MM.1S (cell line): ENCODE results near the gene TRIM25.

Source experiments
- DNase-seq: peaks from one replicate; pipeline ENCODE4 v3.0.0-alpha.2; 2015
- H2AFZ ChIP-seq: fragments of 300-600 bp; sonication (generic); 2 replicates; pipeline ENCODE4 v1.6.0; 2016; ENCODE audit warnings: antibody characterized with exemption, low read length
- H3F3A ChIP-seq: fragments of 300-600 bp; sonication (generic); 2 replicates; pipeline ENCODE4 v1.6.1; 2016; ENCODE audit warnings: mild to moderate bottlenecking, antibody characterized with exemption, low read length, moderate library complexity, mixed read lengths; ENCODE audit not compliant: insufficient read depth
- H3K27ac ChIP-seq: fragments of 300-600 bp; sonication (generic); 2 replicates; pipeline ENCODE4 v1.5.1; 2016; ENCODE audit warnings: mild to moderate bottlenecking, low read length
- H3K27me3 ChIP-seq: fragments of 300-600 bp; sonication (generic); replicated peaks from 2 replicates; pipeline ENCODE4 v1.6.0; 2016; ENCODE audit warnings: low read length; ENCODE audit not compliant: insufficient read depth
- H3K36me3 ChIP-seq: fragments of 300-600 bp; sonication (generic); replicated peaks from 2 replicates; pipeline ENCODE4 v1.6.1; 2016; ENCODE audit warnings: mild to moderate bottlenecking, low read length, mixed read lengths; ENCODE audit not compliant: insufficient read depth
- H3K4me1 ChIP-seq: fragments of 300-600 bp; sonication (generic); 2 replicates; pipeline ENCODE4 v1.6.1; 2016; ENCODE audit warnings: low read length, mixed read lengths
- H3K4me2 ChIP-seq: fragments of 300-600 bp; sonication (generic); 2 replicates; pipeline ENCODE4 v1.6.0; 2016; ENCODE audit warnings: low read depth, low read length
- H3K4me3 ChIP-seq: fragments of 300-600 bp; sonication (generic); 2 replicates; pipeline ENCODE4 v1.5.1; 2016; ENCODE audit warnings: low read length, mixed read lengths
- H3K79me2 ChIP-seq: fragments of 300-600 bp; sonication (generic); 2 replicates; pipeline ENCODE4 v1.6.1; 2016; ENCODE audit warnings: mixed run types, low read length, mixed read lengths
- H3K9ac ChIP-seq: fragments of 300-600 bp; sonication (generic); 2 replicates; pipeline ENCODE4 v1.6.1; 2016; ENCODE audit warnings: low read length, mixed read lengths
- H3K9me2 ChIP-seq: fragments of 300-600 bp; sonication (generic); replicated peaks from 2 replicates; pipeline ENCODE4 v1.6.1; 2016; ENCODE audit warnings: mild to moderate bottlenecking, low read length, mixed read lengths; ENCODE audit not compliant: insufficient read depth
- H3K9me3 ChIP-seq: fragments of 300-600 bp; sonication (generic); replicated peaks from 2 replicates; pipeline ENCODE4 v1.6.1; 2016; ENCODE audit warnings: mild to moderate bottlenecking, low read length, mixed read lengths; ENCODE audit not compliant: insufficient read depth
- H4K20me1 ChIP-seq: fragments of 300-600 bp; sonication (generic); 2 replicates; pipeline ENCODE4 v1.6.1; 2016; ENCODE audit warnings: mild to moderate bottlenecking, low read length, moderate library complexity, mixed read lengths; ENCODE audit not compliant: insufficient read depth
- EZH2 ChIP-seq: fragments of 300-600 bp; sonication (generic); optimal IDR thresholded peaks from 2 replicates; pipeline ENCODE3; 2017; ENCODE audit warnings: low read depth, mild to moderate bottlenecking, antibody characterized with exemption, low read length, mixed read lengths
- EZH2phosphoT487 ChIP-seq: fragments of 300-600 bp; sonication (generic); IDR thresholded peaks from 2 replicates; pipeline ENCODE4 v1.6.1; 2018; ENCODE audit warnings: antibody characterized with exemption, low read length
- TF ChIP-seq, protein P1 (sequence below): fragments of 300-600 bp; sonication (generic); IDR thresholded peaks from 2 replicates; pipeline ENCODE4 v1.5.1; 2016; ENCODE audit warnings: antibody characterized with exemption, low read length, mixed read lengths

The TRIM25 gene

DNA sequence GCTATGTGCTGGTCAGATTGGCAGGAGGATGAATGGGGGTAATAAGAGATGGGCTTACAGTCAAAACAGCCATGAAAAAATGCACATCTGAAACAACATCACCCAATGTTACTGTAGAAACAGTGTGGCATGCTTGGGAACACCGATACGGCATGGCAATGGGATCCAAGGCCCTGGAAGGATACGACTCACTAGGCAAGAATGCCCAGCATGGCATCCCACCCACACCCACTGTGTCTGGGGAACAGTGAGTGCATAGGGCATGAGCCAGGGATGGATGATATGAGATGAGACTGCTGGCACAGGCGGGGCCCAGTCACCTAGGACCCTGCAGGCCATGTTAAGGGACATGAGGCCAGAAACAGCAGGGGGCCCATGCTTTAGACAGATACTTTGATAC lies 11.5 kb downstream of the TRIM25 start:
- peaks cover 99% of the 10 kb centered on the region for H3K79me2 ChIP-seq
- no peaks in the 10 kb centered on the region for H3K9me3 ChIP-seq
- no peak overlapping the region for H3K4me3 ChIP-seq
- H3K9me2 ChIP-seq: no peaks in the 10 kb centered on the region
- H2AFZ ChIP-seq: no peak overlapping the region
- peaks cover 63% of the 10 kb centered on the region for H3K36me3 ChIP-seq
- no peaks in the 10 kb centered on the region for H3K27me3 ChIP-seq
- peaks cover 8% of the 10 kb centered on the region for H4K20me1 ChIP-seq
- TF ChIP-seq EZH2phosphoT487: no peak
- no peak for TF ChIP-seq EZH2
- TF ChIP-seq, protein P1, sequence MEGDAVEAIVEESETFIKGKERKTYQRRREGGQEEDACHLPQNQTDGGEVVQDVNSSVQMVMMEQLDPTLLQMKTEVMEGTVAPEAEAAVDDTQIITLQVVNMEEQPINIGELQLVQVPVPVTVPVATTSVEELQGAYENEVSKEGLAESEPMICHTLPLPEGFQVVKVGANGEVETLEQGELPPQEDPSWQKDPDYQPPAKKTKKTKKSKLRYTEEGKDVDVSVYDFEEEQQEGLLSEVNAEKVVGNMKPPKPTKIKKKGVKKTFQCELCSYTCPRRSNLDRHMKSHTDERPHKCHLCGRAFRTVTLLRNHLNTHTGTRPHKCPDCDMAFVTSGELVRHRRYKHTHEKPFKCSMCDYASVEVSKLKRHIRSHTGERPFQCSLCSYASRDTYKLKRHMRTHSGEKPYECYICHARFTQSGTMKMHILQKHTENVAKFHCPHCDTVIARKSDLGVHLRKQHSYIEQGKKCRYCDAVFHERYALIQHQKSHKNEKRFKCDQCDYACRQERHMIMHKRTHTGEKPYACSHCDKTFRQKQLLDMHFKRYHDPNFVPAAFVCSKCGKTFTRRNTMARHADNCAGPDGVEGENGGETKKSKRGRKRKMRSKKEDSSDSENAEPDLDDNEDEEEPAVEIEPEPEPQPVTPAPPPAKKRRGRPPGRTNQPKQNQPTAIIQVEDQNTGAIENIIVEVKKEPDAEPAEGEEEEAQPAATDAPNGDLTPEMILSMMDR: no peak
- H3K9ac ChIP-seq: no peak overlapping the region
- H3K27ac ChIP-seq: no peak overlapping the region
- H3F3A ChIP-seq: 0 out of 2 replicates have a peak, but pooled peaks cover 5% of the 10 kb centered on the region
- no peak overlapping the region for H3K4me2 ChIP-seq
- DNase-seq: no peak
- H3K4me1 ChIP-seq: peaks cover 37% of the 10 kb centered on the region

DNA sequence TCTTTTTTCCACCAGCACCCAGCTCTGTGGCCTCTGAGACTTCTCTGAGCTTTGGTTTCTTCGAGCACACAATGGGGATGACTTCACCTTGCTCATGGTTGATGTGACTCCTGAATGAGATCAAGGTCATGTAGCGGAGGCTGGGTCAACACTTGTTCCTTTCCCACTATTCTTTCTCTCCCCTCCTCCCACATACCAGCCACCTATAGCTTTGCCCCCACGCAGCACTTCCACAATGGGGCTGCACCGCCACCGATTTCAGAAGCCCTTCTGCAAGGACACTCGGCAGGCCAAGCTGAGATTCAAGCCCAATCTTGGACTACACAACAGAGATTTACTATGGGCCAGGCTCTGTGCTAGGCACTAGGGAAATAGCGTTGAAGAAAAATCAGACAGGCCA lies 14.4 kb downstream of the TRIM25 start:
- H3K4me3 ChIP-seq: no peak overlapping the region
- no peak overlapping the region for H3K4me2 ChIP-seq
- no peak overlapping the region for H2AFZ ChIP-seq
- H3K4me1 ChIP-seq: peaks cover 39% of the 10 kb centered on the region
- no peak overlapping the region for H3K9ac ChIP-seq
- no peaks in the 10 kb centered on the region for H3K27me3 ChIP-seq
- peaks cover 58% of the 10 kb centered on the region for H3K36me3 ChIP-seq
- H4K20me1 ChIP-seq: peaks cover under 1% of the 10 kb centered on the region; the same call in 1 of the 2 replicates
- H3K9me2 ChIP-seq: no peaks in the 10 kb centered on the region
- DNase-seq: no peak
- no peaks in the 10 kb centered on the region for H3K9me3 ChIP-seq
- H3K79me2 ChIP-seq: peaks cover 99% of the 10 kb centered on the region
- TF ChIP-seq EZH2: no peak
- TF ChIP-seq EZH2phosphoT487: no peak
- TF ChIP-seq, protein P1: no peak
- H3F3A ChIP-seq: no peaks in the 10 kb centered on the region
- H3K27ac ChIP-seq: no peak overlapping the region

DNA sequence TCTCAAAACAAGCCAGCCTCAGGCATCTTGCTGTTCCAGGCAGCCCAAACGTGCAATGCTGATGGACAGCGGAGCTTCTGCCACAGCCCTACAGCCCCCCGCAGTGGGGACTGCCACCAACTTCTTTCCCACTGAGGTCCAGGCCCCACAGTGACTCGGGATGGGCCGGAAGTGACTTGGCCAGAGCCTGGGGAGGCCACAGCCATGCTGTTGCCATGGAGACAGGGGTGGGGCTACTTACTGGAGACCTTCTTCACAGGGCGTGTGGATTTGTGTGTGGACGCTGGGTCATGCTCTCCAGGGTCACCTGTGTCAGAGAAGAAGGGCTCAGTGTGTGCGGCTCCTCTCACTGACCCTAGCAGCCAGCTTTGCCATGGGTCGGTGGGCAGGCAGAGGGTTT lies 15.0 kb downstream of the TRIM25 start:
- H3F3A ChIP-seq: no peaks in the 10 kb centered on the region
- H3K79me2 ChIP-seq: peaks cover 96% of the 10 kb centered on the region
- DNase-seq: no peak
- TF ChIP-seq EZH2 (no peak), EZH2phosphoT487 (no peak)
- TF ChIP-seq, protein P1: no peak
- H3K4me3 ChIP-seq: no peak overlapping the region
- peaks cover 53% of the 10 kb centered on the region for H3K36me3 ChIP-seq
- no peaks in the 10 kb centered on the region for H3K9me3 ChIP-seq
- H3K4me1 ChIP-seq: peaks cover 39% of the 10 kb centered on the region
- no peak overlapping the region for H2AFZ ChIP-seq
- no peaks in the 10 kb centered on the region for H3K9me2 ChIP-seq
- no peaks in the 10 kb centered on the region; the same call in 1 of the 2 replicates for H4K20me1 ChIP-seq
- no peak overlapping the region for H3K9ac ChIP-seq
- H3K27ac ChIP-seq: peak overlapping the region; percentile 7; the same call in 1 of the 2 replicates
- no peak overlapping the region; the same call in 1 of the 2 replicates for H3K4me2 ChIP-seq
- H3K27me3 ChIP-seq: no peaks in the 10 kb centered on the region
